Activated CD4-positive, CD25-positive, alpha-beta regulatory T cell treated with anti-CD3 and anti-CD28 coated beads, Interleukin-2, amount 50 U/mL, for 24 hours (primary cell): ENCODE measurements around the gene UGT1A8.

Experiments used
- ATAC-seq, 2 donors: fragments of 150-1000 bp; cut with Tn5 transposase; one replicate each; pipeline ENCODE4 v1.10.0; 2021; ENCODE audit warnings: mild to moderate bottlenecking in 1 of 2, moderate library complexity in 1 of 2

Gene UGT1A8

GRCh38 chr2:233822101-233822771, 204.8 kb downstream of the UGT1A8 start:
- no peak for ATAC-seq
